WI38 (cell line): Measurements from ENCODE around the gene ZBTB46.

Source experiments
- H3K4me3 ChIP-seq: 2 replicates; pipeline ENCODE4 v1.5.1; 2011; ENCODE audit warnings: low read depth, mild to moderate bottlenecking, control low read depth, low read length
- CTCF ChIP-seq: IDR thresholded peaks from 2 replicates; pipeline ENCODE4 v1.5.1; 2012; ENCODE audit warnings: low read depth, mild to moderate bottlenecking, control low read depth, low read length

Gene ZBTB46

GRCh38 chr20:63737695-63737944, 93.4 kb downstream of the ZBTB46 start:
- no peak overlapping the region for H3K4me3 ChIP-seq
- TF ChIP-seq CTCF: no peak

GRCh38 chr20:63736893-63737694, 94.0 kb downstream of the ZBTB46 start:
- TF ChIP-seq CTCF: no peak
- no peak overlapping the region for H3K4me3 ChIP-seq

GRCh38 chr20:63735859-63736718, 95.0 kb downstream of the ZBTB46 start, which contains the start of gene LIME1:
LIME1 (plus strand) TSS chr20:63736664; CDS start chr20:63737550, 886 bp downstream.
- no peak within 1 kb of the TSS for H3K4me3 ChIP-seq
- TF ChIP-seq CTCF: no peak

GRCh38 chr20:63734946-63735858, 95.9 kb downstream of the ZBTB46 start:
- H3K4me3 ChIP-seq: no peak overlapping the region
- no peak for TF ChIP-seq CTCF

GRCh38 chr20:63734111-63734945, 96.7 kb downstream of the ZBTB46 start:
- no peak overlapping the region for H3K4me3 ChIP-seq
- no peak for TF ChIP-seq CTCF

- no peak for TF ChIP-seq CTCF
- H3K4me3 ChIP-seq: no peak overlapping the region
These were observed 97.4 kb downstream of the ZBTB46 start for GRCh38 chr20:63733579-63734081.
